Upper lobe of left lung (tissue), 6 donors: ENCODE measurements around the gene CRYBG2. TPM values are rescaled to one million over a fixed set of nuclear protein-coding genes. Genes with fewer than 3 reads are reported as not detected.
"Not testable (repeated sequence)": the region's sequence is repeated elsewhere in the genome, so short reads cannot be mapped to it uniquely, and the experiment has no call there.

Experiments used
- ATAC-seq, 2 donors: fragments of 200-7000 bp; cut with Tn5 transposase; one replicate each; pipeline ENCODE4 v1.9.1; 2022; ENCODE audit warnings: mild to moderate bottlenecking in 2 of 2, moderate library complexity in 2 of 2; ENCODE audit not compliant: low FRiP score in 2 of 2
- DNase-seq, 2 donors: peaks; one replicate each; pipeline ENCODE4 v3.0.0-alpha.2; 2019 to 2020
- H3K27ac ChIP-seq, 4 donors: fragments of 200-600 bp; sonication (generic); one replicate each; pipeline ENCODE4 v1.5.1; 2016 to 2019
- H3K27me3 ChIP-seq, 4 donors: fragments of 200-600 bp; sonication (generic); one replicate each; pipeline ENCODE4 v1.5.1; 2017 to 2019
- H3K36me3 ChIP-seq, 4 donors: fragments of 200-600 bp; sonication (generic); one replicate each; pipeline ENCODE4 v1.5.1; 2016 to 2019
- H3K4me1 ChIP-seq, 4 donors: fragments of 200-600 bp; sonication (generic); one replicate each; pipeline ENCODE4 v1.5.1; 2018 to 2019
- H3K4me3 ChIP-seq, 4 donors: fragments of 200-600 bp; sonication (generic); one replicate each; pipeline ENCODE4 v1.5.1; 2017 to 2019; ENCODE audit warnings: mild to moderate bottlenecking in 2 of 4, moderate library complexity in 1 of 4
- H3K9me3 ChIP-seq, 4 donors: fragments of 200-600 bp; sonication (generic); one replicate each; pipeline ENCODE4 v1.5.1; 2018 to 2019
- CTCF ChIP-seq, 6 experiments: fragments of 450-650 bp in 4 of 6; fragments of 200-600 bp in 2 of 6; sonication (generic) in 2 of 6; IDR thresholded peaks; one replicate each; pipeline ENCODE4 v1.5.1; 2016 to 2019; ENCODE audit warnings: antibody characterized with exemption in 6 of 6
- EP300 ChIP-seq, 4 donors: sonication (generic); formaldehyde crosslinking; IDR thresholded peaks; one replicate each; pipeline ENCODE4 v1.5.1; 2017; ENCODE audit warnings: antibody characterized with exemption in 4 of 4, control low read depth in 2 of 4
- POLR2A ChIP-seq, 4 donors: fragments of 450-650 bp; IDR thresholded peaks; one replicate each; pipeline ENCODE4 v1.5.1; 2016 to 2017; ENCODE audit warnings: antibody characterized with exemption in 4 of 4, mild to moderate bottlenecking in 2 of 4
- POLR2AphosphoS5 ChIP-seq, 2 donors: sonication (generic); formaldehyde crosslinking; IDR thresholded peaks; one replicate each; pipeline ENCODE4 v1.5.1; 2017; ENCODE audit warnings: antibody characterized with exemption in 2 of 2
- WGBS, 2 donors: methylation state at CpG; one replicate each; pipeline ENCODE4 v1.1.5; 2017 to 2018; 5-methylcytosine and 5-hydroxymethylcytosine counted together
- total RNA-seq, 6 donors: library from RNA; depleted of rRNA in 4 of 6; stranded (reverse); fragments of >200 nt in 4 of 6; gene quantifications; one replicate each; pipeline versions ENCODE4 v1.1.0 to v1.2.1, GENCODE V29; 2016 to 2021
- donor health status: DM: no; HTN: no; CAD: no; lungs with moderate emphysema.
- donor health status: DM: no; HTN: yes; CAD: no; lungs with severe emphysema.

Gene CRYBG2
- total RNA-seq, 6 donors from 2014 or later: 0.59 to 25.2 (median 11.1) TPM

GRCh38 chr1:26378879-26379251 lies 24.9 kb upstream of the CRYBG2 start:
- Histone ChIP-seq H3K36me3 (no peaks in the 10 kb centered on the region), H3K4me3 (no peak overlapping the region), H3K9me3 (no peaks in the 10 kb centered on the region), H3K4me1 (peaks cover 0 to 4% (median 0%) of the 10 kb centered on the region in 4 donors), H3K27me3 (no peaks in the 10 kb centered on the region), H3K27ac (no peak overlapping the region)
- no peak for DNase-seq
- ATAC-seq: no peak
- no peak for TF ChIP-seq CTCF (IDR thresholded peaks at IDR 0.05)
- no peak for TF ChIP-seq POLR2A (IDR thresholded peaks at IDR 0.05)
- 94 to 95% methylated on average over 3 of the region's 3 CpGs for WGBS, 2 donors

GRCh38 chr1:26378088-26378878 lies 24.4 kb upstream of the CRYBG2 start:
- WGBS, 2 donors: 28 to 49% methylated on average over 4 to 5 of the region's 5 CpGs
- Histone ChIP-seq H3K4me3 (no peak overlapping the region), H3K4me1 (peaks cover 0 to 4% (median 0%) of the 10 kb centered on the region in 4 donors), H3K36me3 (no peaks in the 10 kb centered on the region), H3K9me3 (no peaks in the 10 kb centered on the region), H3K27me3 (no peaks in the 10 kb centered on the region), H3K27ac (no peak overlapping the region)
- DNase-seq (peak in 1 of 2 donors; percentile 52), ATAC-seq (peak; percentile 84 to 90)
- TF ChIP-seq POLR2AphosphoS5 (IDR thresholded peaks at IDR 0.05) (peak in 1 of 2 donors; percentile 31), EP300 (IDR thresholded peaks at IDR 0.05) (no peak)

- H3K4me3 ChIP-seq: no peak overlapping the region
- no peak overlapping the region for H3K27ac ChIP-seq
- peaks cover 0 to 4% (median 0%) of the 10 kb centered on the region in 4 donors for H3K4me1 ChIP-seq
- H3K27me3 ChIP-seq: no peaks in the 10 kb centered on the region
- ATAC-seq (no peak), DNase-seq (no peak)
- TF ChIP-seq POLR2A (IDR thresholded peaks at IDR 0.05) (no peak), POLR2AphosphoS5 (IDR thresholded peaks at IDR 0.05) (no peak), CTCF (IDR thresholded peaks at IDR 0.05) (no peak), EP300 (IDR thresholded peaks at IDR 0.05) (no peak)
- no peaks in the 10 kb centered on the region for H3K36me3 ChIP-seq
- WGBS, 2 donors: 94% methylated on average over 4 of the region's 4 CpGs
- no peaks in the 10 kb centered on the region for H3K9me3 ChIP-seq
Measured at GRCh38 chr1:26376050-26376449, 22.1 kb upstream of the CRYBG2 start.

GRCh38 chr1:26375081-26375480 lies 21.2 kb upstream of the CRYBG2 start:
- Histone ChIP-seq H3K4me3 (no peak overlapping the region), H3K27me3 (no peaks in the 10 kb centered on the region), H3K9me3 (no peaks in the 10 kb centered on the region), H3K27ac (no peak overlapping the region), H3K4me1 (peaks cover 0 to 4% (median 0%) of the 10 kb centered on the region in 4 donors), H3K36me3 (no peaks in the 10 kb centered on the region)
- ATAC-seq: no peak
- 45 to 54% methylated on average over 6 of the region's 6 CpGs for WGBS, 2 donors
- DNase-seq: no peak
- TF ChIP-seq POLR2AphosphoS5 (IDR thresholded peaks at IDR 0.05) (no peak), EP300 (IDR thresholded peaks at IDR 0.05) (no peak), POLR2A (IDR thresholded peaks at IDR 0.05) (no peak), CTCF (IDR thresholded peaks at IDR 0.05) (no peak)

- H3K4me3 ChIP-seq, ATAC-seq, DNase-seq, H3K27ac ChIP-seq, H3K36me3 ChIP-seq, H3K27me3 ChIP-seq, H3K4me1 ChIP-seq, H3K9me3 ChIP-seq: not testable (repeated sequence)
- 59% methylated on average over 2 of the region's 2 CpGs for WGBS, 2 donors
Measured at GRCh38 chr1:26374361-26374760, 20.4 kb upstream of the CRYBG2 start.

GRCh38 chr1:26373789-26374188 lies 19.9 kb upstream of the CRYBG2 start:
- H3K4me3 ChIP-seq: no peak overlapping the region
- 46 to 56% methylated on average over 2 of the region's 2 CpGs for WGBS, 2 donors
- no peak for DNase-seq
- no peaks in the 10 kb centered on the region for H3K36me3 ChIP-seq
- peaks cover 0 to 4% (median 0%) of the 10 kb centered on the region in 4 donors for H3K4me1 ChIP-seq
- no peaks in the 10 kb centered on the region for H3K27me3 ChIP-seq
- H3K27ac ChIP-seq: no peak overlapping the region
- H3K9me3 ChIP-seq: no peaks in the 10 kb centered on the region
- no peak for TF ChIP-seq POLR2A (IDR thresholded peaks at IDR 0.05)
- TF ChIP-seq POLR2AphosphoS5 (IDR thresholded peaks at IDR 0.05): no peak
- no peak for TF ChIP-seq EP300 (IDR thresholded peaks at IDR 0.05)
- TF ChIP-seq CTCF (IDR thresholded peaks at IDR 0.05): no peak
- ATAC-seq: no peak
